Parathyroid adenoma (tissue), 2 donors: ENCODE results near the gene TAF4.

ENCODE experiments used
- H2AFZ ChIP-seq: fragments of 300-600 bp; sonication (generic); one replicate; pipeline ENCODE4 v1.7.0; 2017; ENCODE audit warnings: antibody characterized with exemption, mild to moderate bottlenecking
- H3K27ac ChIP-seq: fragments of 300-600 bp; sonication (generic); one replicate; pipeline ENCODE4 v1.7.0; 2017
- H3K27me3 ChIP-seq: fragments of 300-600 bp; sonication (generic); one replicate; pipeline ENCODE4 v1.7.0; 2017; ENCODE audit warnings: low read length; ENCODE audit not compliant: control insufficient read depth, insufficient read depth
- H3K36me3 ChIP-seq: fragments of 300-600 bp; sonication (generic); one replicate; pipeline ENCODE4 v1.7.0; 2017; ENCODE audit warnings: low read length; ENCODE audit not compliant: control insufficient read depth, insufficient read depth
- H3K4me1 ChIP-seq: fragments of 300-600 bp; sonication (generic); one replicate; pipeline ENCODE4 v1.7.0; 2017; ENCODE audit warnings: control low read depth
- H3K4me2 ChIP-seq: fragments of 300-600 bp; sonication (generic); one replicate; pipeline ENCODE4 v1.7.0; 2017; ENCODE audit warnings: low read length
- H3K4me3 ChIP-seq: fragments of 300-600 bp; sonication (generic); one replicate; pipeline ENCODE4 v1.7.0; 2017; ENCODE audit warnings: low read depth, low read length
- H3K79me2 ChIP-seq: fragments of 300-600 bp; sonication (generic); one replicate; pipeline ENCODE4 v1.7.0; 2017; ENCODE audit warnings: control low read depth
- H3K9ac ChIP-seq: fragments of 300-600 bp; sonication (generic); one replicate; pipeline ENCODE4 v1.7.0; 2017; ENCODE audit warnings: mild to moderate bottlenecking
- H3K9me3 ChIP-seq: fragments of 300-600 bp; sonication (generic); one replicate; pipeline ENCODE4 v1.7.0; 2017; ENCODE audit warnings: low read length; ENCODE audit not compliant: control insufficient read depth
- CTCF ChIP-seq: fragments of 300-600 bp; sonication (generic); IDR thresholded peaks from one replicate; pipeline ENCODE4 v1.7.0; 2017; ENCODE audit warnings: antibody characterized with exemption, mild to moderate bottlenecking
- donor health status: primary hyperparathyroidism.

Gene TAF4

GRCh38 chr20:62055106-62055861 is 10.4 kb downstream of the TAF4 start:
- H3K9me3 ChIP-seq = no peaks in the 10 kb centered on the region
- no peaks in the 10 kb centered on the region for H3K27me3 ChIP-seq
- H3K27ac ChIP-seq = no peak overlapping the region
- no peak overlapping the region for H3K4me3 ChIP-seq
- no peak overlapping the region for H3K4me2 ChIP-seq
- no peaks in the 10 kb centered on the region for H3K36me3 ChIP-seq
- H3K79me2 ChIP-seq = peaks cover 78% of the 10 kb centered on the region
- no peaks in the 10 kb centered on the region for H3K4me1 ChIP-seq
- no peak for TF ChIP-seq CTCF
- no peak overlapping the region for H3K9ac ChIP-seq
- no peak overlapping the region for H2AFZ ChIP-seq

GRCh38 chr20:62054451-62054953 is 11.2 kb downstream of the TAF4 start:
- Histone ChIP-seq H3K27ac (no peak overlapping the region), H3K4me1 (no peaks in the 10 kb centered on the region), H3K9ac (no peak overlapping the region), H3K36me3 (no peaks in the 10 kb centered on the region), H3K4me3 (no peak overlapping the region), H3K79me2 (peaks cover 78% of the 10 kb centered on the region), H3K4me2 (no peak overlapping the region), H2AFZ (no peak overlapping the region), H3K27me3 (no peaks in the 10 kb centered on the region), H3K9me3 (no peaks in the 10 kb centered on the region)
- TF ChIP-seq CTCF = no peak

GRCh38 chr20:62053465-62054196 is 12.1 kb downstream of the TAF4 start:
- TF ChIP-seq CTCF = no peak
- no peak overlapping the region for H3K4me2 ChIP-seq
- no peaks in the 10 kb centered on the region for H3K27me3 ChIP-seq
- H3K4me3 ChIP-seq = no peak overlapping the region
- no peaks in the 10 kb centered on the region for H3K9me3 ChIP-seq
- no peak overlapping the region for H3K9ac ChIP-seq
- no peak overlapping the region for H2AFZ ChIP-seq
- peaks cover 81% of the 10 kb centered on the region for H3K79me2 ChIP-seq
- no peaks in the 10 kb centered on the region for H3K36me3 ChIP-seq
- H3K27ac ChIP-seq = no peak overlapping the region
- no peaks in the 10 kb centered on the region for H3K4me1 ChIP-seq

- no peaks in the 10 kb centered on the region for H3K36me3 ChIP-seq
- H3K4me1 ChIP-seq = no peaks in the 10 kb centered on the region
- no peak overlapping the region for H3K9ac ChIP-seq
- H3K4me3 ChIP-seq = no peak overlapping the region
- H3K27me3 ChIP-seq = no peaks in the 10 kb centered on the region
- H2AFZ ChIP-seq = no peak overlapping the region
- no peak for TF ChIP-seq CTCF
- H3K9me3 ChIP-seq = no peaks in the 10 kb centered on the region
- no peak overlapping the region for H3K4me2 ChIP-seq
- peaks cover 87% of the 10 kb centered on the region for H3K79me2 ChIP-seq
- no peak overlapping the region for H3K27ac ChIP-seq
Observed at GRCh38 chr20:62052842-62053464, 12.7 kb downstream of the TAF4 start.
